Neuronal stem cell (in vitro differentiated cells): ENCODE measurements around the gene ANKH.

Source experiments
- DNase-seq: peaks from one replicate; pipeline ENCODE4 v3.0.0-alpha.2; 2013; ENCODE audit warnings: low spot score
- H2AFZ ChIP-seq: one replicate; pipeline ENCODE4 v1.6.1; 2013; ENCODE audit warnings: mild to moderate bottlenecking, low read length, inconsistent platforms
- H2AK5ac ChIP-seq: 2 replicates; pipeline ENCODE4 v1.6.1; 2013; ENCODE audit warnings: low read depth, mild to moderate bottlenecking, inconsistent platforms, low read length, moderate library complexity, mixed read lengths
- H2BK120ac ChIP-seq: 2 replicates; pipeline ENCODE4 v1.6.1; 2013; ENCODE audit warnings: low read depth, mild to moderate bottlenecking, inconsistent platforms, low read length, moderate library complexity, mixed read lengths
- H2BK12ac ChIP-seq: one replicate; pipeline ENCODE4 v1.6.1; 2013; ENCODE audit warnings: low read length, inconsistent platforms
- H2BK15ac ChIP-seq: 2 replicates; pipeline ENCODE4 v1.6.1; 2013; ENCODE audit warnings: mild to moderate bottlenecking, low read length, inconsistent platforms, mixed read lengths
- H2BK5ac ChIP-seq: one replicate; pipeline ENCODE4 v1.6.1; 2013; ENCODE audit warnings: inconsistent platforms, mild to moderate bottlenecking, low read length, moderate library complexity
- H3K14ac ChIP-seq: one replicate; pipeline ENCODE4 v1.6.1; 2013; ENCODE audit warnings: low read length, inconsistent platforms
- H3K18ac ChIP-seq: 2 replicates; pipeline ENCODE4 v1.6.1; 2013; ENCODE audit warnings: low read length, inconsistent platforms
- H3K23ac ChIP-seq: 2 replicates; pipeline ENCODE4 v1.6.1; 2013; ENCODE audit warnings: low read depth, mild to moderate bottlenecking, mixed read lengths, low read length, inconsistent platforms; ENCODE audit not compliant: poor library complexity
- H3K27ac ChIP-seq: replicated peaks from 3 replicates; pipeline ENCODE4 v1.5.1; 2013; ENCODE audit warnings: low read length, inconsistent platforms
- H3K27me3 ChIP-seq, 3 experiments: 2 replicates each; pipeline ENCODE4 v1.6.1; 2013; ENCODE audit warnings: low read length in 3 of 3, mild to moderate bottlenecking in 2 of 3, inconsistent platforms in 1 of 3, low read depth in 1 of 3, mixed read lengths in 1 of 3, moderate library complexity in 1 of 3; ENCODE audit not compliant: control insufficient read depth in 3 of 3, insufficient read depth in 3 of 3
- H3K36me3 ChIP-seq, 2 donors: replicated peaks in 1 of 2; 2 replicates each; pipeline ENCODE4 v1.6.1; 2013; ENCODE audit warnings: low read length in 2 of 2; ENCODE audit not compliant: control insufficient read depth in 2 of 2, insufficient read depth in 2 of 2
- H3K4ac ChIP-seq: 2 replicates; pipeline ENCODE4 v1.6.1; 2013; ENCODE audit warnings: inconsistent platforms, mild to moderate bottlenecking, low read length, moderate library complexity
- H3K4me1 ChIP-seq, 2 donors: 1 replicate in 1 of 2; 2 replicates in 1 of 2; pipeline ENCODE4 v1.6.1; 2013; ENCODE audit warnings: low read length in 2 of 2, low read depth in 1 of 2; ENCODE audit not compliant: control insufficient read depth in 2 of 2, insufficient read depth in 1 of 2
- H3K4me2 ChIP-seq: one replicate; pipeline ENCODE4 v1.6.1; 2013; ENCODE audit warnings: mild to moderate bottlenecking, low read length, inconsistent platforms; ENCODE audit not compliant: insufficient read depth, poor library complexity, severe bottlenecking
- H3K4me3 ChIP-seq, 2 donors: 2 replicates each; pipeline ENCODE4 v1.5.1; 2013; ENCODE audit warnings: low read length in 2 of 2, mild to moderate bottlenecking in 2 of 2, inconsistent platforms in 1 of 2, moderate library complexity in 1 of 2
- H3K79me1 ChIP-seq: one replicate; pipeline ENCODE4 v1.6.1; 2013; ENCODE audit warnings: low read depth, mild to moderate bottlenecking, inconsistent platforms, low read length, moderate library complexity
- H3K9ac ChIP-seq: one replicate; pipeline ENCODE4 v1.6.1; 2013; ENCODE audit warnings: mild to moderate bottlenecking, low read depth, low read length, inconsistent platforms; ENCODE audit not compliant: poor library complexity
- H3K9me3 ChIP-seq, 2 donors: replicated peaks in 1 of 2; 2 replicates each; pipeline versions ENCODE3 to v1.6.1; 2013; ENCODE audit warnings: low read length in 2 of 2, mild to moderate bottlenecking in 2 of 2, inconsistent platforms in 1 of 2, low read depth in 1 of 2, mixed read lengths in 1 of 2, moderate library complexity in 1 of 2; ENCODE audit not compliant: control insufficient read depth in 2 of 2, insufficient read depth in 1 of 2
- H4K8ac ChIP-seq: one replicate; pipeline ENCODE4 v1.6.1; 2013; ENCODE audit warnings: low read depth, mild to moderate bottlenecking, inconsistent platforms, low read length, moderate library complexity
- H4K91ac ChIP-seq: one replicate; pipeline ENCODE4 v1.6.1; 2013; ENCODE audit warnings: low read length, low read depth, mild to moderate bottlenecking, inconsistent platforms; ENCODE audit not compliant: poor library complexity
- WGBS, 2 donors: extraction: QIAGEN DNeasy Blood & Tissue Kit; methylation state at CpG; one replicate each; pipeline ENCODE4 v1.1.7; 2013; ENCODE audit warnings: missing lambda C conversion rate in 2 of 2, mixed read lengths in 1 of 2; ENCODE audit not compliant: insufficient read length in 2 of 2, insufficient replicate concordance in 1 of 2; ENCODE audit errors: extremely low coverage in 2 of 2; 5-methylcytosine and 5-hydroxymethylcytosine counted together

The ANKH gene

DNA sequence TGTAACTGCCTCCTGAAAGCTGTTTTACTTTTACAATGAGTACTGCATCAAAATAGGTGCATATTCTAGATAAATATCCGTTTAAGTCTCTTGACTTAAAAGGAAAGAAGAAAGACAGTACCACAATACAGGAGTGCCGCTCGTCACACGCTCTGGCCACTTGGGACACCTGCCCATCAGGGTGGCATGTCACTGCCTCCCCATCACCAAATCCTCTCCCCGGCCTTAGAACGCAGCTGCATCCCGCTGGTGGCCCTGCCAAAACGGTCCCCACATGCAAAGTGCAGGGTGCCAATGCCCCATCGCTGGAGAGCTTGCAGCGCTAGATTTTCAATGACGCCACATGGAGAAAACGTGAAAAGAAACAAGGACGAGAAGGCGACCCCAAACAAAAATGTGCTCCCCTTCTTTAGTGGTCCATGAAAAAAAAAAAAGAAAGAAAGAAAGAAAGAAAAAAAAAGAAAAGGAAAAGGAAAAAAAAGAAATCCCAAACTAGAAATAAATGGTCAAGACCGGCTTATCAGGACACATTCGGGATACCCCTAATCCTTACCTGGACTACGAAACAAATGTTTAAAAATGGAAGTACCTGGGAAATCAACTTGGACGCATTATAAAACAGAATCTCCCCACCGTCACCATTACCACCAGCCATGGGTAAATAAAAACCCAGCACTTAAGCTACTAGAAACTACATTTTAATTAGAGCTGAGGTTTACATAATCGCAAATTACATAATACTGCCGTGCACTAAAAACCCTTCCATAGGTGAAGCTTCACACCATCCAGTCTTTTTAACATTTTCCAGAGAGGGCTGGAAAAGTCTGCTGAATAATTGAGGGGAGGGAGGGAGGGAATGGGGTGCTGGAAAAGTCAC is 1.0 kb downstream of the ANKH start:
- no peak overlapping the region for H3K9ac ChIP-seq
- no peak overlapping the region for H3K4ac ChIP-seq
- H3K79me1 ChIP-seq = no peaks in the 10 kb centered on the region
- no peak for DNase-seq
- no peak overlapping the region for H2BK5ac ChIP-seq
- no peaks in the 10 kb centered on the region for H3K9me3 ChIP-seq
- peak overlapping the region; percentile 58 to 72 for H3K4me3 ChIP-seq
- peak overlapping the region; percentile 91 for H3K4me2 ChIP-seq
- no peak overlapping the region for H2BK120ac ChIP-seq
- H2AK5ac ChIP-seq = no peak overlapping the region
- no peak overlapping the region for H4K8ac ChIP-seq
- no peak overlapping the region for H2BK15ac ChIP-seq
- H3K27me3 ChIP-seq = peaks cover 0 to 43% (median 8%) of the 10 kb centered on the region in 3 experiments
- H3K23ac ChIP-seq = no peak overlapping the region
- peak overlapping the region; percentile 98 for H2AFZ ChIP-seq
- no peak overlapping the region for H3K14ac ChIP-seq
- no peak overlapping the region for H2BK12ac ChIP-seq
- H3K4me1 ChIP-seq = peaks cover 0 to 9% of the 10 kb centered on the region in 2 donors
- H3K27ac ChIP-seq = no peak overlapping the region
- H4K91ac ChIP-seq = no peak overlapping the region
- no peak overlapping the region for H3K18ac ChIP-seq
- no CpG with 5 or more reads among the region's 21 CpGs for WGBS, 2 donors
- H3K36me3 ChIP-seq = no peaks in the 10 kb centered on the region

DNA sequence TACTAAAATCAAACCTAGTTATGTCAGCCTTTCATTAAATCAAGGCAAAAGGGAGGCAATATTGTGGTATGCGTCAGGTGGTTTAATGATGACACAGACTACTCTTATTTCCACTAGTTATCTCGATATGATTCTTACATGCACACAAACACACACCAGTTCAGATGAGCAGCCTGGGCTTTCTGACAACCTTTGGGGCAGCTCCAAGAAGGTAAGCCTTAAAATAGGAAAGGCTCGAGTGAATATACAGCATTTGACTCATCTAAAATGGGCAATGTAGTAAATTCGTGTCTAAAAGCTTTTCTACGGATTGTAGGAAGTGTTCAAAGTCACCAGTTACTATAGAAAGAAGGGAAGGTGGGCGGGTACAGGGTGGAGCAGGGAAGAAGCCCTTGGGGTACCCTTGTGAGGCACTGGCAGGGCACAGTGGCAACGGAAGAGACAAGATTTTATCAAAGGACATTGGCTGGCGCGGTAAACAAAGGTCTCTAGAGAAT is 1.9 kb downstream of the ANKH start:
- no peak for DNase-seq
- Histone ChIP-seq H3K36me3 (no peaks in the 10 kb centered on the region), H4K8ac (no peak overlapping the region), H2AFZ (no peak overlapping the region), H2AK5ac (no peak overlapping the region), H2BK120ac (no peak overlapping the region), H3K27me3 (peaks cover 0 to 43% (median 8%) of the 10 kb centered on the region in 3 experiments), H2BK5ac (no peak overlapping the region), H3K79me1 (no peaks in the 10 kb centered on the region), H2BK12ac (no peak overlapping the region), H2BK15ac (no peak overlapping the region), H3K4me3 (no peak overlapping the region), H3K9me3 (no peaks in the 10 kb centered on the region), H3K4me1 (peaks cover 0 to 9% of the 10 kb centered on the region in 2 donors), H3K4me2 (no peak overlapping the region), H4K91ac (no peak overlapping the region), H3K27ac (no peak overlapping the region), H3K9ac (no peak overlapping the region), H3K23ac (no peak overlapping the region), H3K4ac (no peak overlapping the region), H3K14ac (no peak overlapping the region), H3K18ac (no peak overlapping the region)
- no CpG with 5 or more reads among the region's 9 CpGs for WGBS, 2 donors

DNA sequence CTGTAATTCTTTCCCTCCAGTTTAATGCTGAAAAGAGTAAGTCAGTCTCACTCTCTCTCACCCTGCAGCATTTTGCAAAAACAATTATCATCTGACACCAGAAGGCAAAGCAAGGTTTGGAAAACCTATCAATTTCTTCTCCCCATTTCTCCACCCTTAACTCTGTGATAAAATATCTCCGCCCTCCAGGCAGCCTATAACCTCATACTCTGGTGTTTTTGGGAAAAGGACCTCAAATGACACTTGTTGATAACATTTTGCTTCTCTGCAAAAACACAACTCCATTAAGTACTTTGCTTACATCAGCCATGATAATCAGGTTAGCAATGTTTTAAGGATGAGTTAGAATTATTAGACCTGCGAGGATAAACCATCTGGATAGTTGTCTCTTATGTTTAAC is 2.3 kb downstream of the ANKH start:
- H3K9ac ChIP-seq = no peak overlapping the region
- no CpG with 5 or more reads among the region's 2 CpGs for WGBS, 2 donors
- H3K27me3 ChIP-seq = peaks cover 0 to 43% (median 8%) of the 10 kb centered on the region in 3 experiments
- no peak overlapping the region for H2BK5ac ChIP-seq
- H3K36me3 ChIP-seq = no peaks in the 10 kb centered on the region
- H3K18ac ChIP-seq = no peak overlapping the region
- H3K27ac ChIP-seq = no peak overlapping the region
- no peak overlapping the region for H2AFZ ChIP-seq
- no peaks in the 10 kb centered on the region for H3K79me1 ChIP-seq
- H2BK15ac ChIP-seq = no peak overlapping the region
- no peak overlapping the region for H2AK5ac ChIP-seq
- no peak overlapping the region for H3K4ac ChIP-seq
- no peak overlapping the region for H3K23ac ChIP-seq
- H3K9me3 ChIP-seq = no peaks in the 10 kb centered on the region
- H3K4me3 ChIP-seq = no peak overlapping the region
- H3K4me2 ChIP-seq = no peak overlapping the region
- no peak for DNase-seq
- H4K8ac ChIP-seq = no peak overlapping the region
- no peak overlapping the region for H2BK120ac ChIP-seq
- no peak overlapping the region for H4K91ac ChIP-seq
- H3K4me1 ChIP-seq = peaks cover 0 to 9% of the 10 kb centered on the region in 2 donors
- H3K14ac ChIP-seq = no peak overlapping the region
- H2BK12ac ChIP-seq = no peak overlapping the region

DNA sequence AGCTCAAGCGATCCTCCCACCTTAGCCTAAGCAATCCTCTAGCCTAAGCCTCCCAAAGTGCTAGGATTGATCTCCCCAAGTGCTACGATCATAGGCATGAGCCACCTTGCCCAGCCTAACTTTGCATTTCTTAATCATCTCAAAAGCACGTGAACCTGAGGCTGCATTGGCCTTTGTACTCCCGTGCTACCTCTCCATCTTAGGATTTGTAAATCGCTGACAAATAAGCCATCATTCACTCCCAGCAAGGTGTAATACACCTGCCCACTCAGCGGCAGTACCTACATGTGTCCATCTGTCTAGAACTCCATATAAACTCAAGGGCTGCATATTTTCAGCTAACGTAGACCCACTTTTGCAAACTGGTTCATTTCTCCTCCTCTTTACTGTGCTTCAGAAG is 2.8 kb downstream of the ANKH start:
- Histone ChIP-seq H3K9ac (no peak overlapping the region), H3K14ac (no peak overlapping the region), H2BK12ac (no peak overlapping the region), H2BK120ac (no peak overlapping the region), H3K23ac (no peak overlapping the region), H3K4me2 (no peak overlapping the region), H2BK15ac (no peak overlapping the region), H4K91ac (no peak overlapping the region), H2BK5ac (no peak overlapping the region), H3K4ac (no peak overlapping the region), H3K4me1 (peaks cover 0 to 9% of the 10 kb centered on the region in 2 donors), H3K9me3 (no peaks in the 10 kb centered on the region), H3K27ac (no peak overlapping the region), H3K18ac (no peak overlapping the region), H3K27me3 (peaks cover 0 to 42% (median 8%) of the 10 kb centered on the region in 3 experiments), H2AK5ac (no peak overlapping the region), H3K4me3 (no peak overlapping the region), H3K79me1 (no peaks in the 10 kb centered on the region), H3K36me3 (no peaks in the 10 kb centered on the region), H4K8ac (no peak overlapping the region), H2AFZ (no peak overlapping the region)
- WGBS, 2 donors = no CpG with 5 or more reads among the region's 7 CpGs
- DNase-seq = no peak
